HG02840 (cell line): ENCODE measurements around the gene ARHGEF11.

ENCODE experiments used
- ATAC-seq: cut with Tn5 transposase; IDR thresholded peaks from one replicate; pipeline ENCODE4 v1.9.1; 2021; ENCODE audit warnings: mild to moderate bottlenecking, moderate library complexity, moderate number of reproducible peaks; ENCODE audit not compliant: unreplicated experiment, low FRiP score

The ARHGEF11 gene

GRCh38 chr1:157004806-157005205 is 40.7 kb downstream of the ARHGEF11 start:
- no peak for ATAC-seq

GRCh38 chr1:157004327-157004726 is 41.2 kb downstream of the ARHGEF11 start:
- ATAC-seq, result no peak

GRCh38 chr1:157001304-157001703 is 44.2 kb downstream of the ARHGEF11 start:
- ATAC-seq, result no peak

GRCh38 chr1:157000686-157001085 is 44.9 kb downstream of the ARHGEF11 start:
- ATAC-seq, result no peak

- no peak for ATAC-seq
These were observed 45.8 kb downstream of the ARHGEF11 start for GRCh38 chr1:156999596-157000320.

GRCh38 chr1:156998840-156999500 is 46.6 kb downstream of the ARHGEF11 start:
- ATAC-seq, result no peak

- ATAC-seq, result no peak
These were observed 47.2 kb downstream of the ARHGEF11 start for GRCh38 chr1:156998301-156998700.

GRCh38 chr1:156995412-156995811 is 50.1 kb downstream of the ARHGEF11 start:
- ATAC-seq, result no peak

- no peak for ATAC-seq
These were observed 51.3 kb downstream of the ARHGEF11 start for GRCh38 chr1:156994277-156994676.

GRCh38 chr1:156993426-156994147 is 52.0 kb downstream of the ARHGEF11 start:
- ATAC-seq, result no peak

- no peak for ATAC-seq
These were observed 53.3 kb downstream of the ARHGEF11 start for GRCh38 chr1:156992215-156992614.

- no peak for ATAC-seq
These were observed 57.8 kb downstream of the ARHGEF11 start for GRCh38 chr1:156987715-156988114.

- ATAC-seq, result no peak
These were observed 65.0 kb downstream of the ARHGEF11 start for GRCh38 chr1:156980551-156980950.

- no peak for ATAC-seq
These were observed 70.5 kb downstream of the ARHGEF11 start for GRCh38 chr1:156975084-156975483.

GRCh38 chr1:156973417-156973816 is 72.1 kb downstream of the ARHGEF11 start:
- ATAC-seq, result no peak

- ATAC-seq, result no peak
These were observed 75.5 kb downstream of the ARHGEF11 start for GRCh38 chr1:156970017-156970416.

- ATAC-seq, result no peak
These were observed 76.0 kb downstream of the ARHGEF11 start for GRCh38 chr1:156969496-156969895.

- no peak for ATAC-seq
These were observed 81.1 kb downstream of the ARHGEF11 start for GRCh38 chr1:156964441-156964840.

GRCh38 chr1:156963621-156964020 is 81.9 kb downstream of the ARHGEF11 start:
- no peak for ATAC-seq

- no peak for ATAC-seq
These were observed 83.8 kb downstream of the ARHGEF11 start for GRCh38 chr1:156961709-156962108.

- ATAC-seq, result no peak
These were observed 85.6 kb downstream of the ARHGEF11 start for GRCh38 chr1:156959925-156960324.
